SHP77 (cell line): Measurements from ENCODE around the gene NRDE2.

Experiments
- DNase-seq, 2 experiments: peaks; one replicate each; lab custom pipeline; 2025; lab: John Stamatoyannopoulos, UW

The NRDE2 gene

GRCh38 chr14:90331497-90332270 is at the start of gene NRDE2:
TSS of gene NRDE2 (minus strand) at chr14:90331941. CDS start at chr14:90331904, 37 bp downstream.
- DNase-seq: peak; percentile 97 to 98

GRCh38 chr14:90381011-90381786 is 49.5 kb upstream of the NRDE2 start:
- peak; percentile 39 to 59 for DNase-seq

GRCh38 chr14:90379106-90379505 is 47.4 kb upstream of the NRDE2 start:
- DNase-seq: no peak

- no peak for DNase-seq
Measured at GRCh38 chr14:90378249-90378648, 46.5 kb upstream of the NRDE2 start.

GRCh38 chr14:90375934-90376333 is 44.2 kb upstream of the NRDE2 start:
- no peak for DNase-seq

GRCh38 chr14:90374813-90375212 is 43.1 kb upstream of the NRDE2 start:
- DNase-seq: no peak

- DNase-seq: peak; percentile 4 to 28
Measured at GRCh38 chr14:90373887-90374286, 42.1 kb upstream of the NRDE2 start.

- DNase-seq: no peak
Measured at GRCh38 chr14:90368946-90369721, 37.4 kb upstream of the NRDE2 start.

- DNase-seq: no peak
Measured at GRCh38 chr14:90362558-90362896, 30.8 kb upstream of the NRDE2 start.

- no peak for DNase-seq
Measured at GRCh38 chr14:90361865-90362557, 30.3 kb upstream of the NRDE2 start.

GRCh38 chr14:90358359-90358758 is 26.6 kb upstream of the NRDE2 start:
- no peak for DNase-seq

GRCh38 chr14:90356925-90357324 is 25.2 kb upstream of the NRDE2 start:
- DNase-seq: no peak

GRCh38 chr14:90355540-90356518 is 24.1 kb upstream of the NRDE2 start:
- no peak for DNase-seq

- DNase-seq: no peak
Measured at GRCh38 chr14:90354551-90355298, 23.0 kb upstream of the NRDE2 start.

GRCh38 chr14:90349739-90350138 is 18.0 kb upstream of the NRDE2 start:
- no peak for DNase-seq

GRCh38 chr14:90348270-90348669 is 16.5 kb upstream of the NRDE2 start:
- no peak for DNase-seq

GRCh38 chr14:90345239-90345557 is 13.5 kb upstream of the NRDE2 start:
- no peak for DNase-seq

- DNase-seq: no peak
Measured at GRCh38 chr14:90344331-90345238, 12.8 kb upstream of the NRDE2 start.

- no peak for DNase-seq
Measured at GRCh38 chr14:90342327-90342726, 10.6 kb upstream of the NRDE2 start.
